Stimulated activated memory B cell treated with anti-CD40 and anti-IgM and Interleukin-4, amounts not matched to agents 10 μg/mL and 1 μg/mL and 100 μg/mL, for 72 hours (primary cell): ENCODE measurements around the gene CACNG1.

Experiments used
- ATAC-seq: fragments of 150-1000 bp; cut with Tn5 transposase; 2 replicates; pipeline ENCODE4 v1.10.0; 2021
- H3K27ac Mint-ChIP-seq: one replicate; pipeline ENCODE4 v1.8.0; 2022; ENCODE audit warnings: mild to moderate bottlenecking, mixed read lengths
- H3K27me3 Mint-ChIP-seq: one replicate; pipeline ENCODE4 v1.8.0; 2022; ENCODE audit warnings: mixed read lengths
- H3K36me3 Mint-ChIP-seq: one replicate; pipeline ENCODE4 v1.8.0; 2022; ENCODE audit warnings: mixed read lengths
- H3K4me1 Mint-ChIP-seq: one replicate; pipeline ENCODE4 v1.8.0; 2022; ENCODE audit warnings: mixed read lengths
- H3K4me3 Mint-ChIP-seq: one replicate; pipeline ENCODE4 v1.8.0; 2022; ENCODE audit warnings: mild to moderate bottlenecking, moderate library complexity, mixed read lengths
- H3K9me3 Mint-ChIP-seq: one replicate; pipeline ENCODE4 v1.8.0; 2022; ENCODE audit warnings: mixed read lengths

The CACNG1 gene, protein sequence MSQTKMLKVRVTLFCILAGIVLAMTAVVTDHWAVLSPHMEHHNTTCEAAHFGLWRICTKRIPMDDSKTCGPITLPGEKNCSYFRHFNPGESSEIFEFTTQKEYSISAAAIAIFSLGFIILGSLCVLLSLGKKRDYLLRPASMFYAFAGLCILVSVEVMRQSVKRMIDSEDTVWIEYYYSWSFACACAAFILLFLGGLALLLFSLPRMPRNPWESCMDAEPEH

DNA sequence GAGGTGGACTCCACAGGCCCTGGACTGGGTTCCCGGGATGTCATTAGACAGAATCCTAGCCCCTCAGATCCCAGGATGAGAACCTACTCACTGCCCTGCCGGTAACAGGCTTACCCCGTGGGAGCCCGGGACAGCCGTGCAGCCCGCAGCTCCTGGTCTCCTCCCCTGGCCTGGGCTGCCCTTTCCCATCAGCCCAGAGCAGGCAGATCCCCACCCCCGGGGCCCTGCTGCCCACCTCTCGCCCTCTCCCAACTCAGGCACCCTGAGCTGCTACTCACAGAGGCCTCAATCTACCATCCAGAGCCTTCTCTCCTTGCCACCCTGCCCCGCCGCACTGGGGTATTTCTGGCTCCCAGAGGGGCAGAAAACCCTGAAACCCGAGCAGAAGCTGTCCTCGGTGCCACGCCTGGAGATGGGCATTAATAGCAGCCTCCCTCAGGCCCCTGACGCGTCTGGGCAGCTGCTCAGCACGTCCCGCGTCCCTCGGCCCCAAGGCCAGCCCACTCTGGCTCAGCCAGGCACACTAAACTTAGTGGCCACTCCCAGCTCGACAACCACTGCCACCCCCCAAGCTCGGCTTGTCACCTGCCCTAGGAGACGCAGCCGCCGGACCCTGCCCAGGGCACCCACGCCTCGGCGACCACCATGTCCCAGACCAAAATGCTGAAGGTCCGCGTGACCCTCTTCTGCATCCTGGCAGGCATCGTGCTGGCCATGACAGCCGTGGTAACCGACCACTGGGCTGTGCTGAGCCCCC is at the start of gene CACNG1:
TSS of gene CACNG1 (plus strand) at position 539 of the 757 bp plus-strand sequence. CDS start at position 646, 107 bp downstream.
- Mint-ChIP-seq H3K9me3 (peaks cover 13% of the 10 kb centered on the region), H3K27me3 (peaks cover 9% of the 10 kb centered on the region), H3K27ac (no peak within 1 kb of the TSS), H3K4me1 (no peaks in the 10 kb centered on the region), H3K4me3 (no peak within 1 kb of the TSS), H3K36me3 (peaks cover 6% of the 10 kb centered on the region)
- no peak for ATAC-seq

DNA sequence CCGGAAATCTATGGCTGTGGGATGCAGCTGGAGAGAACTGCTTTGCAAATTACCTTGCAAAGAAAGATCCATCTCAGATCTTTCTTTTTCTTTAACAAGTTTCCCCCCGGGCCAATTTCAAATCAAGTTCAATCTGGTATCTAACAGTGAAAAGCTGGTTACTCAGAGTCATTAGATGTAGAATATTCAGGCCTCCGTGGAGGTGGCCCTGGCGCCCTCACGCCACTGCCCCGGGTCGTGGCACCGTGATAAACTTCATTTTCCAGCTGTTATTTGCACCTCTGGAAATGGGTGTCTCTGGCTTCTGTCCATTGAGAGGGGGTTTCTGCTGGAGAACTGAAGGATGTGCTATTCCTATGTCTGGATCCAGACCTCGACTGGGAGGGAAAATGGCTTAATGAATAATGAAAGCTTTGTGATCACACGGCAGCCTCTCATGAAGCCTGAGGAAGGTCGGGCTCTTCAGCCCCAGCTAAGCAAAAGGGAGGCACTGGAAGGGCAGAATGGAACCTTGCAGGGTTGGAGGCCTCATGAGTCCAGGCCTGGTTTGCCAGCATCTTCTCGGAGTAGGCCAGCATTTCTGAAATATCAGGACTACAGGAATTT is 49.3 kb upstream of the CACNG1 start:
- H3K9me3 Mint-ChIP-seq, result no peaks in the 10 kb centered on the region
- H3K36me3 Mint-ChIP-seq, result no peaks in the 10 kb centered on the region
- ATAC-seq, result no peak
- no peak overlapping the region for H3K27ac Mint-ChIP-seq
- H3K4me1 Mint-ChIP-seq, result no peaks in the 10 kb centered on the region
- H3K4me3 Mint-ChIP-seq, result no peak overlapping the region
- H3K27me3 Mint-ChIP-seq, result peaks cover 35% of the 10 kb centered on the region

DNA sequence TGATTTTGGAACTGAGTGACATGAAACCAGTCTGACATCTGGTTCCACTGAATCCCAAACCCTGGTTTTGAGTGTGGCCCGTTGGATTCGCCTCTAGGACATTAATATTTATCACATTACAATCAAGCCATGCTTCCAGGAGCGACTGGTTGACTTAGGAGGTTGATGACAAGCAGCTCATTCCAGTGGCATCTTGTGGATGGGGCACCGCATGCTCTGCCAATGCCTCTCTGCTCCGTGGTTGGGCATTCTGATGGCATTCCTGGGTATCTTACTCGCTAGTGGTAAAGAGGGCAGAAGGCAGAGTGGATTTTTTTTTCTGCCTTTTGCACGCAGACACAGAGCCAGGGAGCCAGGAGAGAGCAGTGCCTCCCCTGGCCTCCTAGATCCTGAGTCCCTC is 48.4 kb upstream of the CACNG1 start:
- ATAC-seq, result no peak
- H3K27me3 Mint-ChIP-seq, result peaks cover 35% of the 10 kb centered on the region
- H3K36me3 Mint-ChIP-seq, result no peaks in the 10 kb centered on the region
- no peak overlapping the region for H3K4me3 Mint-ChIP-seq
- no peaks in the 10 kb centered on the region for H3K4me1 Mint-ChIP-seq
- H3K27ac Mint-ChIP-seq, result no peak overlapping the region
- peaks cover under 1% of the 10 kb centered on the region for H3K9me3 Mint-ChIP-seq

DNA sequence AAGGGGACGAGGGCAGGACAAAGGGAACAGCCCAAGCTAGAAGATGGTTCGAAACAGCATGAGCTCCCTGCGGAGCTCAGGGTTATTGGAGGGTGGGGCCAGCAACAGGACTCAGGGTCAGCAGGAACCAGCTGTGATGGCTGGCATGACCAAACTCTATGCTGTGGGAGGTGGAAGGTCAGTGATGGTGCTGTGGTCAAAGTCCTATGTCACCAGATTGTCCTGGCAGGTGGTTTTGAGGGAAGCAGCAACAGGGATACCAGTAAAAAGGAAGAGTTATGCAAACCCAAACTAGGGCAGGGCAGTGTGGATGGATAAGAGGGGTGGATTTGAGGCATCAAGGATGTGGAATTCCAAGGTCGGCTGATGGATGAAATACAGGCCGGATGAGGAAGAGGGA is 47.4 kb upstream of the CACNG1 start:
- H3K9me3 Mint-ChIP-seq, result peaks cover 8% of the 10 kb centered on the region
- H3K36me3 Mint-ChIP-seq, result no peaks in the 10 kb centered on the region
- no peak for ATAC-seq
- peaks cover 26% of the 10 kb centered on the region for H3K27me3 Mint-ChIP-seq
- H3K4me1 Mint-ChIP-seq, result no peaks in the 10 kb centered on the region
- H3K4me3 Mint-ChIP-seq, result no peak overlapping the region
- H3K27ac Mint-ChIP-seq, result no peak overlapping the region

DNA sequence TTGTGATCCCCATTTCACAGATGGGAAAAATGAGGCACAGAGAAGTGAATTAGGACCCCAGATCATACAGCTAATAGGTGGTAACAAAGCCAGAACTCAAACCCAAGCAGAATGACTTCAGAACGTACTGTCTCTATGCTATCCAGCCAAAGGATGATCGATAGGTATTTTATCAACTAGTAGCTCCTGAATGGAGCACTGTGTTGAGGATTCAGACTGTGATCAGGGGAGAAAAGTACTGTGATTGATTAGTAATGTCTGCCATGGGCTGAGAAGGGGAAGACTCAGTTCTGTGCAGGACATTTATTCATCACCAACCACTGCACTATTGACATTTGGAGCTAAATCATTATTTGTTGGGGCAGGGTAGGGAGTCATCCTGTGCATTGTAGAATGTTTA is 41.1 kb upstream of the CACNG1 start:
- Mint-ChIP-seq H3K4me1 (no peaks in the 10 kb centered on the region), H3K27me3 (peaks cover 27% of the 10 kb centered on the region), H3K36me3 (no peaks in the 10 kb centered on the region), H3K4me3 (no peak overlapping the region), H3K27ac (no peak overlapping the region), H3K9me3 (peaks cover 13% of the 10 kb centered on the region)
- ATAC-seq, result no peak

DNA sequence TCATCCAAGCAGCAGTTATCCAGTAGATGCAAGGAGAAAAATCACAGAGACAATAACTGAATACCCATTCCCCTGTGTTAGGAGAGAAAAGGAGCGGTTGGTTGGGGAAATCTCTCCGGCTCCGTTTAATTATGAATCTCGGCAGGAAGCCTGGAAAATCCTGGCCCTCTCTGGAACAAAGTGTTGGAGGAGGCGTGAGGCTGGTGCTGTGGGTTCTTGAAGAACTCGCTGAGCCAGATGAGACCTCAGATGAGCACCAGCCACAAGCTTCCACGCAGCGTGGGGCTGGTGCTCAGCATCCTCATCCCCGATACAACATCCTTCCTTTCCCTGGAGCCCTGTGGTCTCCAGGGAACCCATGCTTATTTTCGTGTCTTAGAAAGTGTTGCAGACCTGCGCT is 40.2 kb upstream of the CACNG1 start:
- no peak overlapping the region for H3K27ac Mint-ChIP-seq
- H3K4me3 Mint-ChIP-seq, result no peak overlapping the region
- H3K4me1 Mint-ChIP-seq, result no peaks in the 10 kb centered on the region
- no peaks in the 10 kb centered on the region for H3K36me3 Mint-ChIP-seq
- ATAC-seq, result no peak
- H3K9me3 Mint-ChIP-seq, result peaks cover 18% of the 10 kb centered on the region
- H3K27me3 Mint-ChIP-seq, result peaks cover 27% of the 10 kb centered on the region

DNA sequence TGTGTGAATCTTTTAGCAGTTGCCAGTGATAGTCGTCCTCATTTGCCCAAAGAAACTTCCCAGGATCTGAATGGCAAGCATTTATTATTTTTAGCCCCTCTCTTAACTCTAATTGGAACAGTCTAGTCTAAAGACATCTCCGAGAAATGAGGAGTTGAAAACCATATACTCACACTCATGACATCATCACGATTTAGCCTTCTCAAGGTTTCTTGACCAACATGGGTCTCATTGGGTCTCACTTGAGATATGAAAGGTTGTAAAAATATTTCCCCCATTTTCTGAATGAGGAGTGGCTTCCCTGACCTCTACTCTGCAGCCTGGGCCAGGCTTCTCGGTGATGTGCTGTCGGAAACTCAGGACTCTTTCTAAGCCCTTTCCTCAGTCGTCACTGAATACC is 37.1 kb upstream of the CACNG1 start:
- H3K27me3 Mint-ChIP-seq, result peaks cover 32% of the 10 kb centered on the region
- no peak overlapping the region for H3K27ac Mint-ChIP-seq
- no peaks in the 10 kb centered on the region for H3K36me3 Mint-ChIP-seq
- ATAC-seq, result no peak
- no peaks in the 10 kb centered on the region for H3K4me1 Mint-ChIP-seq
- peaks cover 13% of the 10 kb centered on the region for H3K9me3 Mint-ChIP-seq
- H3K4me3 Mint-ChIP-seq, result no peak overlapping the region

DNA sequence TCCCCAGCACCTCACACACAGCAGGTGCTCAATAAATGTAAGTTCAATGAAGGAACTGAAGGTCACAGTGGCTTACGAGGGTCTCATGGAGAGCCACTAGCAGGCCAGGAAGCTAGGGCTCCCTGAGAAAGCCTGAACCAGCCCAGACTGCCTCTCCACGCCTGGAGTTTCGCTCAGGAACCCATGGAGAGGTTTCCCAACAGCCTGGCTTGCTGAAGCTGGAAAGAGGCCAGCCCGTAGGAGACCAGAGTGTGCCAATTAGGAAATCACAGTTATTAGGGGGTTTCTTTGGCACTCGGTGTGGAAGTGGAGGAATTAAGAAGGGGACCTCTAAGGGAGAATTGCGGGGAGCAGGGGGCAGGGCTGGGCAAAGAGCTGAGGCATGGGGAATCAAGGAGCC is 36.3 kb upstream of the CACNG1 start:
- no peak for ATAC-seq
- no peak overlapping the region for H3K4me3 Mint-ChIP-seq
- no peaks in the 10 kb centered on the region for H3K36me3 Mint-ChIP-seq
- no peak overlapping the region for H3K27ac Mint-ChIP-seq
- H3K27me3 Mint-ChIP-seq, result peaks cover 36% of the 10 kb centered on the region
- H3K9me3 Mint-ChIP-seq, result peaks cover 13% of the 10 kb centered on the region
- H3K4me1 Mint-ChIP-seq, result no peaks in the 10 kb centered on the region

DNA sequence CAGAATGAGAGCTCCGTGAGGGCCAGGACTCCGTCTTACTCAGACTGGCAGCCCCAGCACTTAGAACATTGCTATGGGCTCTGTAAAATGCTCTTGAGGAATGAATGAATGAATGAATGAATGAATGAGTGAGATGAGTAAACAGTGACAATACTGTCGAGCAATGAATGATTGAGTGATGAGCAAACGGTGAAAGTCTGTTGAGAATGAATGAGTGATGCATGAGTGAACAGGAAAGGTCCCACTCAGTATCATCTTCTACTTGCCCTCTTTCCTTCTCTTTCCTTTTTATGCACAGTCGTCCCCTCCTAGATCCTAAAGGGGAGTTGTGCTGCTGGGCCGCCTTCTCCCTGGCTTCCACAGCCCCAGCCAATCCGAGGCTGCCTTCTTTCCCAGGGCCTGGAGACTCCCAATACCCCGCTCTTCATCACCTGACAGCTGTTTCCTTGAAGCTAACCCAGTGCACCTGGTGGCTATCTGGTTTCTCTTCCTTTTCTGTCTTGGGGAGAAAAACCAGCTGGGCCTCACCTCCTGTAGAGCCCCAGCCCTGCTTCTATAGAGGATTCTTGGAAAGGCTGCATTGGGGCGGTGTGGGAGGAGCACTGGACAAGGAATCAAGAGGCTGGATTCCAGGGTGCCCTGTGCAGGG is 32.7 kb upstream of the CACNG1 start:
- no peak overlapping the region for H3K27ac Mint-ChIP-seq
- ATAC-seq, result no peak
- H3K4me3 Mint-ChIP-seq, result no peak overlapping the region
- peaks cover 27% of the 10 kb centered on the region for H3K27me3 Mint-ChIP-seq
- peaks cover 13% of the 10 kb centered on the region for H3K9me3 Mint-ChIP-seq
- no peaks in the 10 kb centered on the region for H3K36me3 Mint-ChIP-seq
- H3K4me1 Mint-ChIP-seq, result no peaks in the 10 kb centered on the region

DNA sequence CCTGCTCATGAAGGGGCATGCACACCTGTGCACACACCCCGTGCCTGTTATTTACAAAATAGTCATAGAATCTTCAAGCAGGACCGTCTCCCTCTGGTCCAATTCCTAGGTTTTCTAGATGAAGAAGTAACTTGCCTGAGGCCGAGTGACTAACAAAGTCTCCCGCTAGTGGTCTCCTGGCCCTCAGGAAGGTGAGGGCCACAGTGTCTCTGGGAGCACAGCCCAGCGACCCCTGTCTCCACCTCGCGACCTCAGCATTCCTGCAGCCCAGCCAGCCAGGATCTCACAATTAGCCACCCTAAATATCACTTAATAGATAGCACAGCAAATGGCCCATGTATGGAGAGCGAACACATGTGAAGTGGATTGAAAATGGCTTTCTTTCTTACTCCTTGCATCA is 30.5 kb upstream of the CACNG1 start:
- no peak for ATAC-seq
- Mint-ChIP-seq H3K27me3 (peaks cover 18% of the 10 kb centered on the region), H3K27ac (no peak overlapping the region), H3K4me1 (no peaks in the 10 kb centered on the region), H3K4me3 (no peak overlapping the region), H3K9me3 (peaks cover 8% of the 10 kb centered on the region), H3K36me3 (no peaks in the 10 kb centered on the region)

DNA sequence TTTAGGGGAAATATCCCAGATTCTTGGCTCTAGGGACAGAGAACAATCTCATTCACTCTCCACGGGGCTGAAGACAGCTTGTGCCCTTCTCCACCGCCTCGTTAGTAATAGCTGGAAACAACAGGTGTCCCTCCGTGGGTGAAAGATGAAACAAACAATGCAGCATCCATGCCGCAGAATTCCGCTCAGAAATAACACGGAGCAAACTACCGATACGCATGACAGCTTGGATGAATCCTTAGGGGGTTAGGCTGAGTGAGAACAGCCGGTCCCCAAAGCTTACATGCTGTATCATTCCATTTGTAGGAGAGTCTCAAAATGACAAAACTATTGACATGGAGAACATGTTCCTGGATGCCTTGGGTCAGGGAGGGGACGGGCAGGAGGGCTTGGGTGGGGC is 29.4 kb upstream of the CACNG1 start:
- Mint-ChIP-seq H3K36me3 (no peaks in the 10 kb centered on the region), H3K27me3 (peaks cover 18% of the 10 kb centered on the region), H3K4me1 (no peaks in the 10 kb centered on the region), H3K27ac (no peak overlapping the region), H3K9me3 (peaks cover 2% of the 10 kb centered on the region), H3K4me3 (no peak overlapping the region)
- no peak for ATAC-seq

DNA sequence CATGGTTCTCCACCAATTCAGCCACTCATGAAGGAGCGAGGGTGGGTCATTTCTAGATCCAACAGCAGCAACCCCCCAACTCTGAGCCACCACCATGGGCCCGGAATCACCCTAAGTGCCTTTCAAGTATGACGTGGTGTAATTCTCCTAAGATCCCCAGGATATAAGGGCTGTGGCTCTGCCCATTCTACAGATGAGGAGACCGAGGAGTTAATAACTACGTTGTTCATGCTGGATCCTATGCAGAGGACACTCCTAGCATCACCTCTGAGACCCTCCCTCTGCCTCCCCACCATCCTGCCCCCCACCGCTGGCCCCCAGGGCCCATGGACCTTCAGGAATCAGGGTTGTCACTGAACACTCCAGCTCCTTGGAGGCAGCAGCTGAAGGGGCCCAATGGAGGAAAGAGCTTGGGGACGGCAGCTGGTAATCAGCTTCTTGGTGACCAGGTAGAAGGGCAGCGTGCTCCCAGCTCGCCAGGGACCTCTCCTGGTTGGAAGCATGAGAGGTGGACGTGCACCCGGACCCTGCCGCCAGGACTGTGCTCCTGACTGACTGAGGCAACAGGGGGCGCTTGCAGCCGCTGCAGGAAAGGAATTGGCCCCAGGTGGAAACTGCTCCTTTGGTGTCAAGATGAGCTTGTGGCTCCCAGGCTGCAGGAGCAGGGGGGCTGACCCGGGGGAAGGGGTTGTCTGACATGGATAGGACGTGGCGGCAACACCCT is 28.2 kb upstream of the CACNG1 start:
- Mint-ChIP-seq H3K4me3 (no peak overlapping the region), H3K4me1 (no peaks in the 10 kb centered on the region), H3K9me3 (no peaks in the 10 kb centered on the region), H3K27me3 (peaks cover 18% of the 10 kb centered on the region), H3K27ac (no peak overlapping the region), H3K36me3 (no peaks in the 10 kb centered on the region)
- ATAC-seq, result no peak

DNA sequence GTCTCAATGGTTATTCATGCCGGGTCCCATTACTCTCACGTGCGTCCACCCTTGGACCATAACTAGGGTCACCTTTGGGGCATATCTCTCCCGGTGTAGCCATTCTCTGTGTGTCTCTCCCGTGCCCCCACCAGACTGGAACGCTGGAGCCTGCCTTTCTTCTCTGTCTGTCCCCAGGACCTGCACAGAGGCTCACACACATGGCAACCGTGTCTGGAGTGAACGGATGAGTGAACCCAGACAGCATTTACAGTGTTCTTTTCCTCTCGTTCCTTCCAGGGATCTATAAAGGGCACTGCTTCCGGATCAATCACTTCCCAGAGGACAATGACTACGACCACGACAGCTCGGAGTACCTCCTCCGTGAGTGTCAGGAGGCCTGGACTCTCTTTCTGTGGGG is 26.4 kb upstream of the CACNG1 start:
- Mint-ChIP-seq H3K36me3 (no peaks in the 10 kb centered on the region), H3K27me3 (peaks cover 9% of the 10 kb centered on the region), H3K4me1 (no peaks in the 10 kb centered on the region), H3K27ac (no peak overlapping the region), H3K9me3 (no peaks in the 10 kb centered on the region), H3K4me3 (no peak overlapping the region)
- ATAC-seq, result no peak

DNA sequence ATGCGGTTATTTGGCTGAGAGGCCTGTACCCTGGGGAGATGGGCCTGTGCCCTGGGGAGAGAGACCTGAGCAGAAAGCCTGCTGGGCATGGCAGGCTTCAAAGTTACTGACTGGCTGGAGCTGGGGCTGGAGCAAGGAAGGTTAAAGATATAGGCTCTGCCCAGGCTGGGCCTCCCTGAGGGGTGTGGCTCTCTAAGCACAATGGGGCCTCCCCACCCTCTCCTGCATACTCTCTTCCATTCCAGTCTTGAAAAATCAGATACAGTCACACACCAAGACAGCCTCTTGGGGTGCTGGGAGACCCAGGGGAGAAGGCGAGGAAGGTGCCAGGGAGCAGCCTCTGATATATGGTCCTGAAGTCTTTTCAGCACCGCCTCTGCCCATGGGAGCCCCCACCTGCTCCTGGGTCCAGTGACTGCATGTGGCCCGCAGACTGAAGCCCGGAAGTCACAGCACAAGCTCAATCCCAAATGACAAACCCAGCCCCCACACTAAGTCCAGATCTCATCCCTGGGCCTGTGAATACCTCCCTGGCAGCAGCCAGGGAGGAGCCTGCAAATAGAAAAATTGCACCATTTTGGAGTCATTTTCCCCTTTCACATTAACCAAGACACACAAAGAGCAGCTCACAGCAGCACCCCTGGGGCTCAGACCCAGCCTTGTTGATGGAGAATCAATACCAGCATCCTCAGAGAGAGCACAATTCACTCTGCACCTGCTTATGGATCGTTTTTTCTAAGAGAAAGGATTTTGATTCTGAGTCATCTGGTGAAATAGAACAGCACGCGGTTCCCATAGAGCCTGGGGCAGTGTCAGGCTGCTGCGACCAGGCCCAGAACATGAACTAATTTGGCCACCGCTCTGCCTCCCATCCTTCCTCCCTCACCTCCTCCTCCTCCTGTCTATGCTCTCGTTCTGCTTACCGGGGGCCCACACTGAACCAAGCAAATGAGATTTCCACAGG is 25.6 kb upstream of the CACNG1 start:
- no peak overlapping the region for H3K4me3 Mint-ChIP-seq
- peaks cover 7% of the 10 kb centered on the region for H3K27me3 Mint-ChIP-seq
- ATAC-seq, result no peak

More for the DNA sequence above, 25.6 kb upstream of the CACNG1 start:
- no peaks in the 10 kb centered on the region for H3K36me3 Mint-ChIP-seq
- no peak overlapping the region for H3K27ac Mint-ChIP-seq
- no peaks in the 10 kb centered on the region for H3K4me1 Mint-ChIP-seq
- H3K9me3 Mint-ChIP-seq, result no peaks in the 10 kb centered on the region
